ENCODE results near the gene EFCC1.

The EFCC1 gene

DNA sequence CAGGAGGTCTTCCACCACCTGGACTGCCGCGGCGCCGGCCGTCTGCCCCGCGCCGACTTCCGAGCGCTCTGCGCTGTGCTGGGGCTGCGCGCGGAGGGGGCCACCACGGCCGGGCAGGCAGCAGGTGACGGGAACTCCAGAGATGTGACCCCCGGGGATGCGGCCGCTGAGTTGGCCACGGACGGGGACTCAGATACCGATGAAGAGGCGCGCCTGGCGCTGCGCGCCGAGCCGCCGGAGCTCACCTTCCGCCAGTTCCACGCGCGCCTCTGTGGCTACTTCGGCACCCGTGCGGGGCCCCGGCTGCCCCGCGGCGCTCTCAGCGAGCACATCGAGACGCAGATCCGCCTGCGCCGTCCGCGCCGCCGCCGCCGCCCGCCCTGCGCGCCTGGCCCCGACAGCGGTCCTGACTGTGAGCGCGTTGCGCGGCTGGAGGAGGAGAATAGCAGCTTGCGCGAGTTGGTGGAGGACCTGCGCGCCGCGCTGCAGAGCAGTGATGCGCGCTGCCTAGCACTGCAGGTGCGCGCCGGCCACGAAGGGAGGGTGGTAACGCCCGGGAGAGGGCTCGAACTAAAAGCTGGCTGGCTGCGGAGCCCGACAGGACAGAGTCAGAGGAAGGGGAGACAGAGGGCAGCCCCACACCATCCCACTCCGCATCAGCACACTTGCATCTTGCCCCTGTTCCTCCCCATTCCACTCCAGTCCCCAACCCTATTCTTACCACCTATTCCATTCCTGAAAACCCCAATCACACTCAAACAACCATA is 885 bp downstream of the EFCC1 start:
- H3K27me3 Mint-ChIP-seq (ENCODE audit: low read depth) = peaks cover 81% of the 10 kb centered on the region
- peak overlapping the region in 1 of 3 experiments; percentile 31 for H3K27ac Mint-ChIP-seq

DNA sequence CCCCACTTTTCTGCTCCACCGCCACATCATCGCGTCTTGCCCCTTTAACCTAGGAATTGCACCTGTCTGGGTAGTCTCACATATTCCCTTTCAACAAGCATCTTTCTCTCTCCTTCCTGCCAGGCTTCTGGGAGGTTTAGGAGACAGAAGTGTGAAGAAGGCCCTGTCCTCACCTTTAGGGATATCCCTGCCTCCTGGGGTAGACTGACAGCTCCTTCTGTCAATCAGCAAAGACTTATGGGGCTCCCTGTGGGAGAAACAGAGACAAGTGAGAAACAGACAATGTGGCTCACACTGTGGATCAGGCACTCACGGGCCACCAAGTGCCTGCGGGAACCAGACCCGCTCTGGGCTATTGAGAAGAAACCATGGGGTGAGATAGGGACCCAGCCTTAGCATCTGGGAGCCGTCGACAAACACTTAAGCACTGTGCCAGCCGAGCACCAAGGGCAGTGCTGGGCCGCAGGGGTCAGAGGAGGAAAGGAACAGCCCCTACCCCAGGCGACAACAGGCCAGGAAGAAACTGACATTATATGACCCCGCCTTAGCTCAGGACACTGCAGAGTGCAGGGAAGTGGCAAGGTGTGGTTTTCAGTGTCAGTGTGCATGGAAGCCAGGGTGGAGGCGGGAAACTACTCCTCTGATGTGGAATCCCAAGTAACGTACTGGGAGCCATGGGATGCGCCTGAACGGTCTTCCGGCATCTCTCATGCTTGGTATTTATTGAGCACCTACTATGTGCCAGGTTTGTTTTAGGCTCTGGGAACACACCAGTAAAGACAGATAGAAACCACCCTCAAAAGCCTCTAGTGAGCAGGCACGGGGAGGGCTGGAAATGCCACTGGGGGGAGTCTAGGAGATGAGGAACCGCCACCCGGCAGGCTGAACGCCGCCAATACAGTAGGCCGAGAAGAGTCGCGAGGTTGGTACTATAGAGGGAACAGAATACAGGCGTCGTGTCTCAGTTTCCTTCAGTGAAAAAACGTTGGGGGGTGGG is 1.8 kb downstream of the EFCC1 start:
- H3K4me3 Mint-ChIP-seq = peak overlapping the region; percentile 67 to 78 (median 78)
- no peak overlapping the region for H3K27ac Mint-ChIP-seq
- H3K36me3 Mint-ChIP-seq (ENCODE audit: low read depth) = no peaks in the 10 kb centered on the region
- peaks cover 2% of the 10 kb centered on the region for H3K9me3 Mint-ChIP-seq
- peaks cover 79% of the 10 kb centered on the region for H3K27me3 Mint-ChIP-seq (ENCODE audit: low read depth)
- TF ChIP-seq, protein P1, sequence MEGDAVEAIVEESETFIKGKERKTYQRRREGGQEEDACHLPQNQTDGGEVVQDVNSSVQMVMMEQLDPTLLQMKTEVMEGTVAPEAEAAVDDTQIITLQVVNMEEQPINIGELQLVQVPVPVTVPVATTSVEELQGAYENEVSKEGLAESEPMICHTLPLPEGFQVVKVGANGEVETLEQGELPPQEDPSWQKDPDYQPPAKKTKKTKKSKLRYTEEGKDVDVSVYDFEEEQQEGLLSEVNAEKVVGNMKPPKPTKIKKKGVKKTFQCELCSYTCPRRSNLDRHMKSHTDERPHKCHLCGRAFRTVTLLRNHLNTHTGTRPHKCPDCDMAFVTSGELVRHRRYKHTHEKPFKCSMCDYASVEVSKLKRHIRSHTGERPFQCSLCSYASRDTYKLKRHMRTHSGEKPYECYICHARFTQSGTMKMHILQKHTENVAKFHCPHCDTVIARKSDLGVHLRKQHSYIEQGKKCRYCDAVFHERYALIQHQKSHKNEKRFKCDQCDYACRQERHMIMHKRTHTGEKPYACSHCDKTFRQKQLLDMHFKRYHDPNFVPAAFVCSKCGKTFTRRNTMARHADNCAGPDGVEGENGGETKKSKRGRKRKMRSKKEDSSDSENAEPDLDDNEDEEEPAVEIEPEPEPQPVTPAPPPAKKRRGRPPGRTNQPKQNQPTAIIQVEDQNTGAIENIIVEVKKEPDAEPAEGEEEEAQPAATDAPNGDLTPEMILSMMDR (IDR thresholded peaks at IDR 0.05; ENCODE audit: unreplicated experiment in 3 of 3) = no peak
- H3K4me1 Mint-ChIP-seq = peaks cover 51% of the 10 kb centered on the region

More for the DNA sequence above, 885 bp downstream of the EFCC1 start:
- Mint-ChIP-seq H3K36me3 (ENCODE audit: low read depth) (no peaks in the 10 kb centered on the region), H3K9me3 (peaks cover 2% of the 10 kb centered on the region), H3K4me3 (peak overlapping the region; percentile 67 to 78 (median 78)), H3K4me1 (peaks cover 50% of the 10 kb centered on the region)
- TF ChIP-seq, protein P1 (IDR thresholded peaks at IDR 0.05; ENCODE audit: unreplicated experiment in 3 of 3) = no peak

DNA sequence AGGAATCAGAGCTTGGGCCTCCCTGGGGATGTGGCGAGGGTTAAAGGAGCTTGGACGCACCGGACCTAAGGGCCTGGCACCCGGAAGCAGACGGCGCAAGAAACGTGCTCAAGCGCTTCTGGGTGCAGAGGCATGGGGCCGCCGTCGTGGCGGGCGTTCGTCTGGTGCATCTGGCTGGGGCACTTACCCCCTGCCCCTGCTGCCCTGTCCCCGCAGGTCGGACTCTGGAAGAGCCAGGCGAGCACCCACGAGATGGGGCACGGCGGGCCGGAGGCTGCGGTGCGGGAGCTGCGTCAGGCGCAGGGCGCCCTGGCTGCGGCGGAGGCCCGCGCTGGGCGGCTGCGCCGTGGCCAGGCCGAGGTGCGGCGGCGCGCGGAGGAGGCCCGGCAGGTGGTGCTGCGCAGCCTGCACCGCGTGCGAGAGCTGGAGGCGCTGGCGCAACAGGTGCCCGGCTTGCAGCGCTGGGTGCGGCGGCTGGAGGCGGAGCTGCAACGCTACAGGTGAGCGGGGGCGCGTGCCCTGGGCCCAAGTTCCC is 2.5 kb downstream of the EFCC1 start:
- H3K4me1 Mint-ChIP-seq = peaks cover 51% of the 10 kb centered on the region
- TF ChIP-seq, protein P1 (IDR thresholded peaks at IDR 0.05; ENCODE audit: unreplicated experiment in 3 of 3) = no peak
- peaks cover 78% of the 10 kb centered on the region for H3K27me3 Mint-ChIP-seq (ENCODE audit: low read depth)
- no peaks in the 10 kb centered on the region for H3K36me3 Mint-ChIP-seq (ENCODE audit: low read depth)
- H3K4me3 Mint-ChIP-seq = peak overlapping the region; percentile 41 to 68 (median 61)
- no peak overlapping the region for H3K27ac Mint-ChIP-seq
- peaks cover 2% of the 10 kb centered on the region for H3K9me3 Mint-ChIP-seq

DNA sequence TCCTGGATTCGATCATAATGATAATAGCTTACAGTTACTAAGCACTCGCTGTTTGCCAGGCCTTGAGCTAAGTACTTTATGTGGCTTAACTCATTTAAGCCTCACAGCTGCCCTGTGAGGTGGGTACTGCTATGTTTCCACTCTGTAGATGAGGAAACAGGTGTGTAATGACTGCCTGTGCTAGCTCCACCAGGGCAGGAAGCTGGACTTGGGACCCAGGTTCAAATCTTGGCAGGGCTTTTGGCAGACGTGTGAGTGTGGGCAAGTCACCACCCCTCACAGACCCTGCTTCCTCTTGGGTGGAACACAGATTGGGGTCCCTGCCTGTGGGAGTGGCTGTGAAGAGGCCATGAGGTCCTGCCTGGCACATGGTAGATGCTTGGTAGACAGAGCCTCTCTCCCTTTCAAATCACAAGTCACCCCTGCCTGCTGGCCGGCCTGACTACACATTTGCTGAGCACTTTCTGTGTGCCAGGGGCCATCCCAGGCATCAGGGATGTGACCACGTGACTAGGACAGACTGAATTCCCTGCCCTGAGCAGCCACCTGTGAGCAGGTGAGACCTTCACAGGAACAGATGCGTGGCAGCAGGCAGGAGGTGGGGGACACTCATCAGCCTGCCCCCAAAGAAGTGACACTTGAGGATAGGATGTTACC is 3.7 kb downstream of the EFCC1 start:
- Mint-ChIP-seq H3K36me3 (ENCODE audit: low read depth) (no peaks in the 10 kb centered on the region), H3K9me3 (peaks cover 2% of the 10 kb centered on the region), H3K4me1 (peaks cover 51% of the 10 kb centered on the region), H3K27me3 (ENCODE audit: low read depth) (peaks cover 71% of the 10 kb centered on the region), H3K27ac (peak overlapping the region; percentile 2 to 63 (median 18)), H3K4me3 (peak overlapping the region in 1 of 3 experiments; percentile 61)
- TF ChIP-seq, protein P1 (IDR thresholded peaks at IDR 0.05; ENCODE audit: unreplicated experiment in 3 of 3) = no peak

DNA sequence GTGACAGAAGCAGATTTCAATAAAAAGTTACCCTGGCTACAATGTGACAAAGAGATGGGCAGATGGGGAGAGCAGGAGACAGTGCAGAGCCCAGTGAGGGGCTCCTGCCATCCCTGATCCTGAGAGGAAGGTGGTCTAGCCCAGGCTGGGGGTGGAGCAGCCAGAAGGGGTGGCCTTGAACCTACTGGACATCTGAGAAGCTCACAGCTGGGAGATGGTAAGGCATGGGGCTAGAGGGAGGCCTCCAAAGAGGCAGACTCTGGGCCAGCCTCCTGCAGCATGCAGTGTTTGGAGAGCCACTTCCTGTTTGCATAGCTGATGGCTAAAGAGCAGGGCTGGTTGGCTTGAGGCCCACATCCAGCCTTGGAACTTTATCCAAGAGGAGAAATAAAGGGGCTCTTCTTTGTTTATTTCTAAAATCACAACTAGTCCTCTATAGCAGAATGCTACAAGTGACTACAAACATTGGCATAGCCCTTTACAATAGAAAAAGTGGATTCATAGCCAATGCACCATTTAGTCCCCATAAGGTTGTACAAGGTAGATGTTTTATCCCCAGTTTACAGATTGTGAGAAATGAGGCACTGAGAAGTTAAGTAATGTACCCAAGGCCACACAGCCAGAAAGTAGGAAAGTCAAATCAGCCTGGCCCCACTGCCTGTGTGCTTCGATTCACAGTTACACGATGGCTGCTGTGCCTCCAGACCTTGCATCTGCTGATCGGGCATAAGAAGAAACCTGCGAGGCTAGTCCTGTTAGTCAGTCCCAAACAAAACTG is 4.6 kb downstream of the EFCC1 start:
- Mint-ChIP-seq H3K27ac (peak overlapping the region; percentile 2 to 63 (median 18)), H3K36me3 (ENCODE audit: low read depth) (no peaks in the 10 kb centered on the region), H3K4me3 (peak overlapping the region in 2 of 3 experiments; percentile 20 to 27), H3K4me1 (peaks cover 42% of the 10 kb centered on the region), H3K27me3 (ENCODE audit: low read depth) (peaks cover 65% of the 10 kb centered on the region), H3K9me3 (peaks cover 2% of the 10 kb centered on the region)
- TF ChIP-seq, protein P1 (IDR thresholded peaks at IDR 0.05; ENCODE audit: unreplicated experiment in 3 of 3) = no peak
